Measurements from ENCODE around the gene PITPNM2. TPM values are rescaled to one million over a fixed set of nuclear protein-coding genes. Genes with fewer than 3 reads are reported as not detected.

Gene PITPNM2
- total and polyA plus RNA-seq, 3 donors from 2014 or later = 24.2 to 38.3 (median 25.3) TPM

DNA sequence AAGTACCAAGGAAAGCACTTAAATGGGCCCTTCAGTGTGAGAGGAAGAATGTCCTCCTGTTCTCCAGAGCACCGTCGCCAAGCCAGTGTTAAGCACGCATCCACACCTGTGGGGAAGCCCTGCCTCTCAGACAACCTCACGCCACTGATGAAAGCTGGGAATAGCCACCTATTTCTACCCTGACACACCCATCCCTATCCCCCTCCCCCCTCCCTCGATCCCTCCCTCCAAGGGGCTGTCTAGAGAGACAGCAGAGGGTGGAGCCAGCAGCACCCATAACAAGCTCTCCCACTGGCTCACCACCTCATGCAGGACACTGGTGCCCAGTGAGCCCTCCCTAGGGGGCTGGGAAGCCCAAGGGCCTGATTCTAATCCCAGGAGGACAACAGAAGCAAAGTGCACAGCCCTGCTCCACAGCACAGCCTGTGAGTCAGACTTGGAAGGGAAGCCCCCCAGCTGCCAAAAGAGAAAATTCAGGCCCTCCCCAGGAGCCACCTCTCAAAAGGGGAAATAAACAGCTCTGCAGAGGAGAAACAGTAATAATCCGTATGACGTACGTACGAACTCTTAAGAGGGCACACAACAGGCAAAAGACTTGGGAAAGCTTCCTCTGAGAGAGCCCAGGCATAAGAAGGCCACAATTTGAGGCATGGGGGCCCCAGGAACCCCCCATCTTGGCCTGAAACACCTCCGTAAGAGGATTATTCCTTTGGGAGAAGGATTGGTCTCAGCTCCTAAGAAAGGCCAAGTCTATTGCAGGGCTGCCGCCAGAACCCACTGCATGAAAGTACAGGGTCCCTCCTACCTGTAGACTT lies 7.8 kb downstream of the PITPNM2 start:
- intact Hi-C loops (cut with DNase I; ENCODE audit: low total_unique reads) = loop anchor here (10.0 kb wide), 3 partner anchors 48 to 158 kb away; partner anchors contain the start of gene ARL6IP4
- no peak for DNase-seq
- WGBS, 2 donors = 65 to 66% methylated on average over 10 to 11 of the region's 11 CpGs
- H3K4me3 ChIP-seq = no peak overlapping the region
- H3K4me1 ChIP-seq = peaks cover 43% of the 10 kb centered on the region
- H3K27ac ChIP-seq = peak overlapping the region; percentile 11 to 58
- H3K27me3 ChIP-seq = no peaks in the 10 kb centered on the region
- H3K9me3 ChIP-seq = no peaks in the 10 kb centered on the region
- H3K36me3 ChIP-seq (ENCODE audit: low read depth, missing control alignments) = no peaks in the 10 kb centered on the region
- TF ChIP-seq POLR2A (IDR thresholded peaks at IDR 0.05) (no peak), CTCF (IDR thresholded peaks at IDR 0.05) (no peak)

- Histone ChIP-seq H3K27me3 (no peaks in the 10 kb centered on the region), H3K4me3 (no peak overlapping the region), H3K4me1 (peaks cover 41% of the 10 kb centered on the region), H3K9me3 (no peaks in the 10 kb centered on the region), H3K27ac (peak overlapping the region in 1 of 2 donors; percentile 74), H3K36me3 (ENCODE audit: low read depth, missing control alignments) (no peaks in the 10 kb centered on the region)
- no peak for DNase-seq
- intact Hi-C loops (cut with DNase I; ENCODE audit: low total_unique reads) = loop anchor here (10.0 kb wide), 3 partner anchors 48 to 158 kb away; partner anchors contain the start of gene ARL6IP4
- no peak for TF ChIP-seq POLR2A (IDR thresholded peaks at IDR 0.05)
- WGBS, 2 donors = 27 to 60% methylated on average over 5 of the region's 5 CpGs
These were observed 8.4 kb downstream of the PITPNM2 start for GRCh38 chr12:123142518-123142840.

DNA sequence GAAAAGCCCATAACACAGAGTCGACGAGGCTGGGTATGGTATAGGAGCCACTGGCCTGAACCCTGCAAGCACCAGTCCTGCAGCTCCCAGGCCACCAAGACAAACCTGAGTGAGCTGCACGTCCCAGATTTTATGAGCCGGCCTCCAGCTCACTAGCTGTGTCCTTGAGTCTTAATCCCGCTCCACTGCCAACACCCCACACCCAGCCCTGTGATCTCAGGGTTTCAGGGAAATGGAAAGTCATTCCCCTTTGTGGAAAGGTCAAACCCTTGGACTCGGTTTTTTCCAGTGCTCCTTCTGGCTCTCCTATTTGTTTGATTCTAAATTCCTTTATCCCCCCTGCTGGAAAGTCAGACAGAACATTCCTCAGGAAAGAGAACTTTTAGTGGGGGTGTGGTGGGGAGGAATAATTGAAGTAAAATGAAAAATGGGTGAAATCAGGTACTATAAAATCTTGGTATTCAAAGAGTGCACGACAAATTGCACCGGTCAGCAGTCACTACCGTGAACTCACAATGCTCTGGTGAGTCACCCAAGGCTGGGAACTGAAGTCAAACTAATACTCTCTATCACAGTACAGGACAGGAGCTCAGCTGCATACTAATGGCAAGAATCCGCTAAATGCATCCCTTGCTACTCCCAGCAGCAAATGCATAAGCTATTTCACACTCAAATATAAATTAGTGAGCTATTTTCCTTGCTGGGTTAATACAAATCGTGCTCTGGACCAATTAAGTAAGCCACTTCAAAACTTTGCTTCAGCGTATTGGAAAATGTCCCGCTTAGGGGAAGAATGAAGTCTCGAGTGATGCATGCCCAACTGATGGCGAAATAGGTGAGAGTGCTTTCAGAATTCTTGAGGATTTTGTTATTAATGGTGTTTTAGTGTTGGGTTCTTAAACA lies 9.0 kb downstream of the PITPNM2 start:
- TF ChIP-seq POLR2A (IDR thresholded peaks at IDR 0.05) = no peak
- TF ChIP-seq CTCF (IDR thresholded peaks at IDR 0.05) = no peak
- Histone ChIP-seq H3K4me1 (peaks cover 41% of the 10 kb centered on the region), H3K4me3 (no peak overlapping the region), H3K27me3 (no peaks in the 10 kb centered on the region), H3K36me3 (ENCODE audit: low read depth, missing control alignments) (no peaks in the 10 kb centered on the region), H3K9me3 (no peaks in the 10 kb centered on the region), H3K27ac (peak overlapping the region in 1 of 2 donors; percentile 74)
- WGBS, 2 donors = 51 to 58% methylated on average over 14 to 15 of the region's 15 CpGs
- peak; percentile 83 for DNase-seq
- intact Hi-C loops (cut with DNase I; ENCODE audit: low total_unique reads) = loop anchor here (10.0 kb wide), 3 partner anchors 47 to 157 kb away; partner anchors contain the start of gene ARL6IP4

GRCh38 chr12:123140676-123141614 lies 9.9 kb downstream of the PITPNM2 start:
- TF ChIP-seq POLR2A (IDR thresholded peaks at IDR 0.05) (no peak), CTCF (IDR thresholded peaks at IDR 0.05) (no peak)
- DNase-seq = no peak
- intact Hi-C loops (cut with DNase I; ENCODE audit: low total_unique reads) = loop anchor here (10.0 kb wide), 3 partner anchors 46 to 156 kb away; partner anchors contain the start of gene ARL6IP4
- peak overlapping the region; percentile 64 to 74 for H3K27ac ChIP-seq
- 71 to 80% methylated on average over 2 to 6 of the region's 6 CpGs for WGBS, 2 donors
- H3K27me3 ChIP-seq = no peaks in the 10 kb centered on the region
- no peak overlapping the region for H3K4me3 ChIP-seq
- H3K9me3 ChIP-seq = no peaks in the 10 kb centered on the region
- H3K36me3 ChIP-seq (ENCODE audit: low read depth, missing control alignments) = no peaks in the 10 kb centered on the region
- H3K4me1 ChIP-seq = peaks cover 41% of the 10 kb centered on the region
